IMR-90 (cell line): ENCODE results near the gene PTGDR. TPM values are rescaled to one million over a fixed set of nuclear protein-coding genes. Genes with fewer than 3 reads are reported as not detected.

ENCODE experiments used
- ATAC-seq: fragments of 200-7000 bp; cut with Tn5 transposase; 2 replicates; pipeline ENCODE4 v1.9.1; 2020; ENCODE audit warnings: low read depth, mild to moderate bottlenecking, moderate library complexity
- BruUV-seq: library from RNA; stranded (reverse); fragments of 400-500 nt; replicated peaks from 2 replicates; lab custom pipeline; 2021; lab: Mats Ljungman, UMichigan
- CTCF ChIA-PET: fragments of 300-600 bp; formaldehyde crosslinking; extraction: SDS; loops from one replicate; lab custom pipeline; 2021; ENCODE audit warnings: antibody characterized with exemption; lab: Yijun Ruan, JAX
- POLR2A ChIA-PET: fragments of 300-600 bp; sonication (Branson Sonifier 250); formaldehyde crosslinking; loops from one replicate; lab custom pipeline; 2022; ENCODE audit warnings: antibody characterized with exemption; ENCODE audit not compliant: unreplicated experiment; lab: Charles Lee
- DNase-seq: peaks from one replicate; pipeline ENCODE4 v3.0.0; 2013
- H2AFZ ChIP-seq: replicated peaks from 2 replicates; pipeline ENCODE3; 2013; ENCODE audit warnings: low read length, mild to moderate bottlenecking; ENCODE audit not compliant: poor library complexity
- H2AK5ac ChIP-seq: 2 replicates; pipeline ENCODE4 v1.6.1; 2013; ENCODE audit warnings: low read depth, low read length, inconsistent platforms
- H2AK9ac ChIP-seq: replicated peaks from 2 replicates; pipeline ENCODE3; 2013; ENCODE audit warnings: mild to moderate bottlenecking, low read depth, low read length, moderate library complexity; ENCODE audit not compliant: poor library complexity
- H2BK120ac ChIP-seq: 2 replicates; pipeline ENCODE4 v1.6.1; 2013; ENCODE audit warnings: low read depth, low read length, inconsistent platforms
- H2BK15ac ChIP-seq: 3 replicates; pipeline ENCODE4 v1.6.1; 2013; ENCODE audit warnings: low read depth, low read length, inconsistent platforms
- H2BK20ac ChIP-seq: 2 replicates; pipeline ENCODE4 v1.6.1; 2013; ENCODE audit warnings: low read depth, mild to moderate bottlenecking, inconsistent platforms, low read length, moderate library complexity
- H2BK5ac ChIP-seq: 2 replicates; pipeline ENCODE4 v1.6.1; 2013; ENCODE audit warnings: mild to moderate bottlenecking, low read depth, low read length, inconsistent platforms; ENCODE audit not compliant: poor library complexity, severe bottlenecking
- H3K14ac ChIP-seq: replicated peaks from 2 replicates; pipeline ENCODE4 v1.6.1; 2013; ENCODE audit warnings: low read depth, low read length, inconsistent platforms
- H3K18ac ChIP-seq: 2 replicates; pipeline ENCODE4 v1.6.1; 2013; ENCODE audit warnings: low read depth, low read length, control low read depth
- H3K23ac ChIP-seq: 2 replicates; pipeline ENCODE4 v1.6.1; 2013; ENCODE audit warnings: low read depth, low read length, inconsistent platforms
- H3K27ac ChIP-seq: 2 replicates; pipeline ENCODE4 v1.5.1; 2013; ENCODE audit warnings: mild to moderate bottlenecking, control low read depth, low read length; ENCODE audit not compliant: insufficient read depth
- H3K27me3 ChIP-seq: 2 replicates; pipeline ENCODE4 v1.6.1; 2013; ENCODE audit warnings: low read length; ENCODE audit not compliant: control insufficient read depth, insufficient read depth
- H3K36me3 ChIP-seq: 2 replicates; pipeline ENCODE4 v1.6.1; 2013; ENCODE audit warnings: low read length, mixed read lengths; ENCODE audit not compliant: control insufficient read depth, insufficient read depth
- H3K4ac ChIP-seq: 2 replicates; pipeline ENCODE4 v1.6.1; 2013; ENCODE audit warnings: low read depth, low read length, inconsistent platforms
- H3K4me1 ChIP-seq: 2 replicates; pipeline ENCODE4 v1.6.1; 2013; ENCODE audit warnings: low read length, mixed read lengths; ENCODE audit not compliant: control insufficient read depth, insufficient read depth
- H3K4me2 ChIP-seq: 2 replicates; pipeline ENCODE4 v1.6.1; 2013; ENCODE audit warnings: low read depth, mild to moderate bottlenecking, control low read depth, low read length, moderate library complexity
- H3K4me3 ChIP-seq: 2 replicates; pipeline ENCODE4 v1.5.1; 2013; ENCODE audit warnings: low read depth, mild to moderate bottlenecking, control low read depth, low read length, moderate library complexity; ENCODE audit not compliant: insufficient read depth
- H3K56ac ChIP-seq: 2 replicates; pipeline ENCODE4 v1.6.1; 2013; ENCODE audit warnings: low read length, inconsistent platforms; ENCODE audit not compliant: insufficient read depth; ENCODE audit errors: extremely low read depth
- H3K79me1 ChIP-seq, 2 experiments: 2 replicates each; pipeline ENCODE4 v1.6.1; 2013; ENCODE audit warnings: low read length in 2 of 2, inconsistent platforms in 1 of 2, low read depth in 1 of 2
- H3K9ac ChIP-seq: 2 replicates; pipeline ENCODE4 v1.6.1; 2013; ENCODE audit warnings: low read depth, low read length, control low read depth
- H3K9me1 ChIP-seq: 2 replicates; pipeline ENCODE4 v1.6.1; 2013; ENCODE audit warnings: low read length, inconsistent platforms; ENCODE audit not compliant: insufficient read depth
- H3K9me3 ChIP-seq: 2 replicates; pipeline ENCODE4 v1.6.1; 2013; ENCODE audit warnings: low read length; ENCODE audit not compliant: control insufficient read depth, insufficient read depth
- H4K20me1 ChIP-seq: 2 replicates; pipeline ENCODE4 v1.6.1; 2013; ENCODE audit warnings: low read length, inconsistent platforms; ENCODE audit not compliant: insufficient read depth
- H4K5ac ChIP-seq: 2 replicates; pipeline ENCODE4 v1.6.1; 2013; ENCODE audit warnings: mild to moderate bottlenecking, low read depth, low read length, control low read depth
- H4K8ac ChIP-seq, 2 experiments: 2 replicates each; pipeline ENCODE4 v1.6.1; 2013; ENCODE audit warnings: low read depth in 2 of 2, low read length in 2 of 2, control low read depth in 1 of 2, inconsistent platforms in 1 of 2
- H4K91ac ChIP-seq: 2 replicates; pipeline ENCODE4 v1.6.1; 2013; ENCODE audit warnings: low read depth, low read length, inconsistent platforms; ENCODE audit not compliant: insufficient read depth
- BHLHE40 ChIP-seq: fragments of 150-350 bp; IDR thresholded peaks from 2 replicates; pipeline ENCODE4 v1.6.1; 2016; ENCODE audit warnings: mild to moderate bottlenecking, low read depth, low read length
- CEBPB ChIP-seq: IDR thresholded peaks from 2 replicates; pipeline ENCODE4 v1.6.1; 2012; ENCODE audit warnings: low read depth, low read length, improper control_type of control experiment
- CHD1 ChIP-seq: IDR thresholded peaks from 2 replicates; pipeline ENCODE4 v1.6.1; 2012; ENCODE audit warnings: low read depth, low read length, improper control_type of control experiment
- CTCF ChIP-seq: conservative IDR thresholded peaks from 2 replicates; pipeline ENCODE4 v1.5.1; 2012; ENCODE audit warnings: mild to moderate bottlenecking, low read depth, low read length, improper control_type of control experiment
- ELK1 ChIP-seq: fragments of 150-350 bp; IDR thresholded peaks from 2 replicates; pipeline ENCODE4 v1.6.1; 2016; ENCODE audit warnings: low read depth, mild to moderate bottlenecking, low read length, moderate library complexity, borderline replicate concordance
- FOS ChIP-seq: fragments of 150-350 bp; IDR thresholded peaks from 2 replicates; pipeline ENCODE4 v1.6.1; 2016; ENCODE audit warnings: low read depth, low read length
- MAFK ChIP-seq: IDR thresholded peaks from 2 replicates; pipeline ENCODE4 v1.6.1; 2012; ENCODE audit warnings: low read depth, low read length, improper control_type of control experiment
- MAZ ChIP-seq: IDR thresholded peaks from 2 replicates; pipeline ENCODE4 v1.6.1; 2012; ENCODE audit warnings: low read depth, mild to moderate bottlenecking, low read length, improper control_type of control experiment, moderate library complexity, borderline replicate concordance
- MXI1 ChIP-seq: IDR thresholded peaks from 2 replicates; pipeline ENCODE4 v1.6.1; 2012; ENCODE audit warnings: low read depth, mild to moderate bottlenecking, low read length, moderate library complexity, borderline replicate concordance
- NFE2L2 ChIP-seq: fragments of 150-350 bp; IDR thresholded peaks from 2 replicates; pipeline ENCODE4 v1.6.1; 2016; ENCODE audit warnings: low read depth, mild to moderate bottlenecking, low read length
- POLR2A ChIP-seq: IDR thresholded peaks from 2 replicates; pipeline ENCODE4 v1.6.1; 2012; ENCODE audit warnings: mild to moderate bottlenecking, low read depth, low read length
- RAD21 ChIP-seq: IDR thresholded peaks from 2 replicates; pipeline ENCODE4 v1.6.1; 2012; ENCODE audit warnings: low read length, improper control_type of control experiment
- RCOR1 ChIP-seq: IDR thresholded peaks from 2 replicates; pipeline ENCODE4 v1.6.1; 2012; ENCODE audit warnings: mild to moderate bottlenecking, low read length, improper control_type of control experiment; ENCODE audit not compliant: insufficient replicate concordance
- RFX5 ChIP-seq: IDR thresholded peaks from 2 replicates; pipeline ENCODE4 v1.8.0; 2012; ENCODE audit warnings: low read depth, mild to moderate bottlenecking, low read length, moderate library complexity
- SMC3 ChIP-seq: fragments of 150-350 bp; IDR thresholded peaks from 2 replicates; pipeline ENCODE4 v1.6.1; 2016; ENCODE audit warnings: low read depth, mild to moderate bottlenecking, antibody characterized with exemption, low read length, moderate library complexity
- USF2 ChIP-seq: fragments of 150-350 bp; IDR thresholded peaks from 2 replicates; pipeline ENCODE4 v1.6.1; 2017; ENCODE audit warnings: mild to moderate bottlenecking, antibody characterized with exemption, low read length, low read depth
- WGBS, 2 experiments: methylation state at CpG; one replicate each; pipeline versions ENCODE4 v1.1.5 to v1.1.7; 2013; ENCODE audit warnings: missing lambda C conversion rate in 2 of 2; ENCODE audit not compliant: insufficient read length in 1 of 2; ENCODE audit errors: extremely low coverage in 2 of 2; 5-methylcytosine and 5-hydroxymethylcytosine counted together
- dilution Hi-C: fragments of 300-500 bp; cut with HindIII; formaldehyde crosslinking; loops from one replicate; pipeline ENCODE4 v1.14.3; 2018; ENCODE audit warnings: low sequenced_read_pairs; ENCODE audit not compliant: unreplicated experiment
- in situ Hi-C: fragments of 300-500 bp; cut with MboI; formaldehyde crosslinking; loops from 3 replicates; pipeline ENCODE4 v1.14.3; 2019; ENCODE audit warnings: low sequenced_read_pairs, inconsistent platforms, mixed read lengths
- intact Hi-C: fragments of 100-400 bp; cut with micrococcal nuclease; formaldehyde crosslinking; loops from 2 replicates; pipeline ENCODE4 v1.10.0; 2022
- polyA plus RNA-seq, 3 experiments: library from polyadenylated mRNA; depleted of rRNA; stranded (reverse); fragments of >200 nt; gene quantifications; 2 replicates each; pipeline ENCODE4 v1.2.3, GENCODE V29; 2012; ENCODE audit warnings: low replicate concordance in 1 of 3
- total RNA-seq: library from RNA; depleted of rRNA; stranded (reverse); fragments of >200 nt; gene quantifications from 2 replicates; pipeline ENCODE4 v1.2.3, GENCODE V29; 2012

Gene PTGDR
- total and polyA plus RNA-seq, 2 of the 4 experiments (the other 2 are of a cell fraction): not detected

DNA sequence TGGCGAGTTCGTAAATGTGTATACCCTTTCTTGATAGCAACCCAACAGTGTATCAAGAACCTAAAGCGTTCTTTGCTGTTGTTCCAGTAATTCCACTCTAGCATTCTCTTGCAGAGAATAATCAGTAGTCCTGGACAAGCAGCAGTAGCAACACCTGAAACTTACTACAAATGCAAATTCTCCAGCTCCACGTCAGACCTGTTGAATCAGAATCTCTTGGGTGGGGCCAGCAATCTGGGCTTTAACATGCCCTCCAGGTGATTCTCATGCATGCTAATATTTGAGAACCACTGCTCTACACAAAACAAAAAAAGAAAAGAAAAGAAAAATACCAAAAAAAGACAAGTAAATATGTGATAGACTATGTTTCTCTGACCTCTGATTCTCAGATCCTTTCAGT is 10.1 kb downstream of the PTGDR start:
- in situ Hi-C loops: no loop called here
- WGBS, 2 experiments: 75% methylated on average over 2 of the region's 4 CpGs; no CpG with 5 or more reads in 1 of the 2 experiments

More for the DNA sequence above, 10.1 kb downstream of the PTGDR start:
- no peaks in the 10 kb centered on the region for H3K9me3 ChIP-seq
- ChIA-PET CTCF (no interaction called here), POLR2A (no interaction called here)
- dilution Hi-C loops (no loop called here), intact Hi-C loops (no loop called here)
- no peak overlapping the region for H2BK15ac ChIP-seq
- no peak overlapping the region for H2AK5ac ChIP-seq
- no peak overlapping the region for H4K8ac ChIP-seq
- no peak overlapping the region for H2AK9ac ChIP-seq
- H4K20me1 ChIP-seq: no peaks in the 10 kb centered on the region
- no peak overlapping the region for H3K4me2 ChIP-seq
- H3K23ac ChIP-seq: no peak overlapping the region
- no peak overlapping the region for H3K4me3 ChIP-seq
- H3K4me1 ChIP-seq: no peaks in the 10 kb centered on the region
- no peak for DNase-seq
- H3K79me1 ChIP-seq: no peaks in the 10 kb centered on the region
- H2AFZ ChIP-seq: no peak overlapping the region
- H2BK20ac ChIP-seq: no peak overlapping the region
- no TSS peak for BruUV-seq
- TF ChIP-seq BHLHE40 (no peak), MXI1 (no peak), CEBPB (no peak), MAFK (no peak), POLR2A (no peak), RFX5 (no peak), NFE2L2 (no peak), SMC3 (no peak), RCOR1 (no peak), CHD1 (no peak), CTCF (no peak), USF2 (no peak), ELK1 (no peak), RAD21 (no peak), MAZ (no peak), FOS (no peak)
- no peak overlapping the region for H4K5ac ChIP-seq
- no peak overlapping the region for H3K27ac ChIP-seq
- H3K14ac ChIP-seq: no peak overlapping the region
- no peak overlapping the region for H2BK120ac ChIP-seq
- no peak overlapping the region for H3K4ac ChIP-seq
- H3K9ac ChIP-seq: no peak overlapping the region
- H3K9me1 ChIP-seq: no peaks in the 10 kb centered on the region
- H3K36me3 ChIP-seq: no peaks in the 10 kb centered on the region
- no peak overlapping the region for H3K18ac ChIP-seq
- no peak overlapping the region for H3K56ac ChIP-seq
- no peak overlapping the region for H4K91ac ChIP-seq
- peaks cover 3% of the 10 kb centered on the region for H3K27me3 ChIP-seq
- H2BK5ac ChIP-seq: no peak overlapping the region
- ATAC-seq: no peak
